ENCODE data around the gene IQSEC1.

DNA sequence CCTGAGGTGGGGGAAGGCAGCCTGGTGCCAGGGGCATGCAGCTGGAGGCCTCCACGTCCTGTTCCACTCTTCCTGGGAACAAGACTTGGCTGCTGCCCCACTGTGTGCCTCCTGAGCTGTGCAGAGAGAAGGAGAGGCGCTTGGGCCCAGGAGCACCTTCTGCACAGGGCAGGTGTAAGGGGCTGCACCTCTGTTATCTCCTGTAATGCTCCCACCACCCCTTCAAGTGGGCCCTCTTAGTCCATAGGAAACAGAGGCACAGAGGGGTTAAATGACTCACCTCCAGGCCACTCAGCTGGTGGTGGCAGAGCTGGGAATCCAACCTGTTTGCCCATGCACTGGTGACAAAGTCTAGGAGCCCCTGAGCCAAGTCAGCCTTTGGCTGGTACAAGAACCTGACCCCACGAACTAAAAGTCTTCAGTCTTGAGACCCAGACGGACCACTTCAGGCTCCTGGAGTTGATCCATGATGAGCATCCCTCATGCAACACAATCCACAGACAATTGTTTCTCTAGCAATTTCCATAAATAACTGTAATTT, 93.2 kb downstream of the IQSEC1 start:
- TF ChIP-seq, protein P1, sequence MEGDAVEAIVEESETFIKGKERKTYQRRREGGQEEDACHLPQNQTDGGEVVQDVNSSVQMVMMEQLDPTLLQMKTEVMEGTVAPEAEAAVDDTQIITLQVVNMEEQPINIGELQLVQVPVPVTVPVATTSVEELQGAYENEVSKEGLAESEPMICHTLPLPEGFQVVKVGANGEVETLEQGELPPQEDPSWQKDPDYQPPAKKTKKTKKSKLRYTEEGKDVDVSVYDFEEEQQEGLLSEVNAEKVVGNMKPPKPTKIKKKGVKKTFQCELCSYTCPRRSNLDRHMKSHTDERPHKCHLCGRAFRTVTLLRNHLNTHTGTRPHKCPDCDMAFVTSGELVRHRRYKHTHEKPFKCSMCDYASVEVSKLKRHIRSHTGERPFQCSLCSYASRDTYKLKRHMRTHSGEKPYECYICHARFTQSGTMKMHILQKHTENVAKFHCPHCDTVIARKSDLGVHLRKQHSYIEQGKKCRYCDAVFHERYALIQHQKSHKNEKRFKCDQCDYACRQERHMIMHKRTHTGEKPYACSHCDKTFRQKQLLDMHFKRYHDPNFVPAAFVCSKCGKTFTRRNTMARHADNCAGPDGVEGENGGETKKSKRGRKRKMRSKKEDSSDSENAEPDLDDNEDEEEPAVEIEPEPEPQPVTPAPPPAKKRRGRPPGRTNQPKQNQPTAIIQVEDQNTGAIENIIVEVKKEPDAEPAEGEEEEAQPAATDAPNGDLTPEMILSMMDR (IDR thresholded peaks at IDR 0.05; ENCODE audit: insufficient read depth, low read depth, low read length): no peak
- TF ChIP-seq EZH2 (IDR thresholded peaks at IDR 0.05; ENCODE audit: insufficient read depth, low read length): no peak
